IPS-15b (cell line): ENCODE measurements around the gene CTSV.
"Not testable (repeated sequence)": the region's sequence is repeated elsewhere in the genome, so short reads cannot be mapped to it uniquely, and the experiment has no call there.

ENCODE experiments used
- H3K27me3 ChIP-seq: one replicate; pipeline ENCODE4 v1.6.1; 2013; ENCODE audit warnings: low read length; ENCODE audit not compliant: control insufficient read depth, insufficient read depth
- H3K36me3 ChIP-seq: one replicate; pipeline ENCODE4 v1.6.1; 2013; ENCODE audit warnings: low read length; ENCODE audit not compliant: control insufficient read depth, insufficient read depth
- H3K4me1 ChIP-seq: one replicate; pipeline ENCODE4 v1.6.1; 2013; ENCODE audit warnings: mild to moderate bottlenecking, low read length; ENCODE audit not compliant: control insufficient read depth, insufficient read depth
- H3K4me3 ChIP-seq: one replicate; pipeline ENCODE4 v1.5.1; 2013; ENCODE audit warnings: low read depth, low read length
- H3K9ac ChIP-seq: one replicate; pipeline ENCODE4 v1.6.1; 2013; ENCODE audit warnings: low read depth, mild to moderate bottlenecking, low read length
- H3K9me3 ChIP-seq: one replicate; pipeline ENCODE4 v1.6.1; 2013; ENCODE audit warnings: mild to moderate bottlenecking, low read length; ENCODE audit not compliant: control insufficient read depth, insufficient read depth

CTSV gene

DNA sequence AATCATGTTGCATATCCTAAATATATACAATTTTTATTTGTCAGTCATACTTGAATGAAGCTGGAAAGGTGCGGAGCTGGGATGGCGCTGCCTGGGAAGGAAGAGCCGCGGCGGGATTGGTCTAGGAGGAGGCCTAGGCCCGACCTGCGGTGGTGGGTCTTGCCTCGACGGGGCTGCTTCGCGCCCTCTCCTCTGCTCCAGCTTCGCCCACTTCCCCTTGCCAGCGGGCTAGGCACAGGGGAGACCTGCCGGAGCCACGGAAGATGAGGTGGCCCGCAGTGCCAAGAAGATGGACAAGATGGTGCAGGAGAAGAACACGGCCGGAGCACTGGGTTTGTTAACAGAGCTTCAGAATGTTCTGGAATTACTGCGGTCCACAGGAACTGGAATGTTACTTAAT is 28.5 kb upstream of the CTSV start:
- Histone ChIP-seq H3K9me3 (no peaks in the 10 kb centered on the region), H3K36me3 (no peaks in the 10 kb centered on the region), H3K9ac (no peak overlapping the region), H3K4me1 (no peaks in the 10 kb centered on the region), H3K4me3 (no peak overlapping the region), H3K27me3 (no peaks in the 10 kb centered on the region)

DNA sequence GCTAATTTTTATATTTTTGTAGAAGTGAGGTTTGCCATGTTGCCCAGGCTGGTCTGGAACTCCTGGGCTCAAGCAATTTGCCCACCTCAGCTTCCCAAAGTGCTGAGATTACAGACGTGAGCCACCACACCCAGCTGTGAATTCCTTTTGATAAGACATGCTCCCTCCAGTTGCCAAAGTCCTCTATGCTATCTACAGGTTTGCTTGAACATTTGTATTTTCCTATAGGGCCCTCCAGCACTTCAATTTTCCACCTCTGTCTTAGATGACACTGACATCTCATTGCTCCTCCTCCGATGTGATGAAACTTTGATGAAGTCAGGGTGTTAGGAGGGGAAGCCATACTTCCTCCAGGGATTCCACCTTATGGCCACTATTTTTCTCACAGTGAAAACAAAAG is 25.2 kb upstream of the CTSV start:
- no peaks in the 10 kb centered on the region for H3K9me3 ChIP-seq
- no peaks in the 10 kb centered on the region for H3K36me3 ChIP-seq
- no peaks in the 10 kb centered on the region for H3K27me3 ChIP-seq
- H3K4me3 ChIP-seq, result no peak overlapping the region
- H3K9ac ChIP-seq, result no peak overlapping the region
- no peaks in the 10 kb centered on the region for H3K4me1 ChIP-seq

DNA sequence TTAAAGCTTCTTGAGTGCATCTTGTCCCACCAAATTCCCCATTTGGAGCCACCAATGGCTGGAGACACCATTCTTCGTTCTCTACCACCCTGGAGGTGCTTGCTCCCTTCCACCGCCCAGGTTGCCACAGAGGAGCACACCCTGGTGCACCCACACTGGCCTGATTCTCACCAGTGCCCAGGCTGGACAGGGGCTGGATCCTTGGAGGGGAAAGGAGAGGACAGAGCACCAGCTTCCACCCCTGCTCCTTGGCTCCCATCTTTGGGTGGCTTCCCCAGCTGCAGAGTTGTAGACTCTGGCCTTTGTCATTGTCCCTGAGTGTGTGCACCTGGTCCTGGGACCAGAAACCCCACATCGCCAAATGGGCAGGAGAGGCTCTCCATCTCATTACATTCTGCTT is 21.9 kb upstream of the CTSV start:
- Histone ChIP-seq H3K36me3 (no peaks in the 10 kb centered on the region), H3K9me3 (no peaks in the 10 kb centered on the region), H3K4me3 (no peak overlapping the region), H3K27me3 (no peaks in the 10 kb centered on the region), H3K9ac (no peak overlapping the region), H3K4me1 (no peaks in the 10 kb centered on the region)

DNA sequence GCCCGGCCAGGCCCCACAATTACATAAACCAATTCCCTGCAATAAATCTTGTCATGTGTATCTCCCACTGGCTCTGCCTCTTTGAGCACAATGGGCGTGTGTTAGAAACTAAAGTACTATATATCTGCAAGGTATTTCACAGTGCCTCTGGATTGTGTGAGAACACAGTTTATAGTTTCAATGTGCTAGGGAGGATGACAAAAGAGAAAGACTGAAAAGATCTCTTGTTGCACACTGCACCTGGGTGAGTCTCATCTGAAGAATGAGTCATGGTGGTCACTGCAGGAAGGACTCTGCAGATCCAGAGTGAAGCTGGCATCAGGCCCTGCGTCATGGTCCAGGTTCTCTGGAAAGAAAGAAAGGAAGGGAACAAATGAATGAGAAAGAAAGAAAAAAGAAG is 20.7 kb upstream of the CTSV start:
- H3K36me3 ChIP-seq, result no peaks in the 10 kb centered on the region
- H3K9me3 ChIP-seq, result no peaks in the 10 kb centered on the region
- H3K27me3 ChIP-seq, result no peaks in the 10 kb centered on the region
- no peak overlapping the region for H3K4me3 ChIP-seq
- no peaks in the 10 kb centered on the region for H3K4me1 ChIP-seq
- no peak overlapping the region for H3K9ac ChIP-seq

DNA sequence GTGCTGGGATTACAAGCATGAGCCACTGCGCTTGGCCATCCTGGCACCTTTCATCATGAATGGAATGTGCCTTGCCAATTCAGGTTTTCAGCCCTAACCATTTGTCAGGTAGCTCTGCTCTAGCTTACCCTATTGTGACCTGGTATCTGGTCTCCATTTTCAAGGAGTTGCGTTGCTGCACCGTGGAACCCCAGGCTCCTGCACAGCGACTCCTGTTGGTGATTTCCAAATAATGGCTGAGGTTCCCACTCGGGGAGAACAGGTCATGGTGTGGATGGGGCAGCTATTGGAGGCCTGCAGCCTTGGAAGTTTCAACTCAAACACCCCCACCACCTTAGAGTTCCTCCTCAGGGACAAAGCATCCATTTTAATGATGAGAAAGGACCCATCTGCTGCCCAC is 18.7 kb upstream of the CTSV start:
- H3K27me3 ChIP-seq, result no peaks in the 10 kb centered on the region
- no peak overlapping the region for H3K9ac ChIP-seq
- H3K36me3 ChIP-seq, result no peaks in the 10 kb centered on the region
- no peak overlapping the region for H3K4me3 ChIP-seq
- H3K9me3 ChIP-seq, result no peaks in the 10 kb centered on the region
- peaks cover 12% of the 10 kb centered on the region for H3K4me1 ChIP-seq

DNA sequence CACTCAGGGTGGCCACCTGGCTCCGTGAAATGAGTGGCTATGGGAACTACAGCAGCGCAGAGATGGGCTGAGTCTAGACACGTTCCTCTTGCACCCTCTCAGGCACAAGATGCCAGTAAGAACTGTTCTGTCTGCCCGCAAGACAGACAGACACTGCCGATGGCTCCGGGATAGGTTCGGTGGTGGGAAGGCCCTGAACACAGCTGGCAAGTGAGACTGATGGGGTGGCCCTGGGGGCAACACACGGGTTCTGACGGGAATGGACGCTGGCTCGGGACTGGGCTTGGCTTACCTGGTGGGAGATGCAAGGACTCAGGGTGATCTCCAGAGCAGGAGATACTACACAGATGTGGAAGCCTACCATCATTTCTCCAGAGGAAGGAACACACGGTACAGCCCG is 16.9 kb upstream of the CTSV start:
- not testable (repeated sequence) for H3K9me3 ChIP-seq, H3K36me3 ChIP-seq, H3K4me3 ChIP-seq, H3K27me3 ChIP-seq, H3K9ac ChIP-seq
- peaks cover 20% of the 10 kb centered on the region for H3K4me1 ChIP-seq

DNA sequence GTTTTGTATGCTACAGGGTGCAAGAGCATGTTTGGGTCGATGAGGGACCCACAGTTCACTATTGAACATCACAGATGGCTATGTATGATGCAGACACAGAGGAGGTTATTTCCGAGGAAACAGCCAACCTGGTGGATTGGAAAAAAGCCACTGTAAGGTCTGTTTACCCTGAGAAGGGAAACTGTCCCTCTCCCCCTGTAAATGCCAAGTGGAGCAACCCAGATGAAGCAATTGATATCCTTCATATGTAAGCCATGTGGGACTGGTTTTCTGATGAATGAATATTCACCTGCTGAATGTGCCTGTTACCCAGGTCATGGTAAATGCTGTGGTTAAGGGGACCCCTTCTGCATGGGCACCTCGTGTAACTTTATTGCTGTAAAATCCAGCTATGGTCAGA is 14.8 kb upstream of the CTSV start:
- H3K27me3 ChIP-seq, result no peaks in the 10 kb centered on the region
- no peak overlapping the region for H3K9ac ChIP-seq
- H3K9me3 ChIP-seq, result no peaks in the 10 kb centered on the region
- peaks cover 20% of the 10 kb centered on the region for H3K4me1 ChIP-seq
- H3K36me3 ChIP-seq, result no peaks in the 10 kb centered on the region
- no peak overlapping the region for H3K4me3 ChIP-seq

DNA sequence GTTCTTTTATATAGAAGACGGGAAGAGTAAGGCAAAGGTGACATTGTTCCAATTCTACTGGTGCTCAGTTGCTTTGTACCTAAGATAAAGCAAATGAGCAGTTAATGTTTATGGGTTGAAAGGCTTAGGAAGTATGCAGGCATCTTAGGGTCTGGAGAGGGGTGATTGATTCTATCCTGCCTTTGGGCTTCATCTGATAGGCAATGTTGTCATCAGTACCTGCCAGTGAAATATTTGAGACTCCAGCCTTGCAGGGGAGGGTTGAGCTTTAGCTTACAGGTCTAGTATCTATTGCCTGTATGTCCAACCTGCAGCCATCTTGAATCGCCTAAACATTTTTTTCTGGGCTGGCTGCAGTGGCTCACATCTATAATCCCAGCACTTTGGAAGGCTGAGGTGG is 13.8 kb upstream of the CTSV start:
- Histone ChIP-seq H3K36me3 (no peaks in the 10 kb centered on the region), H3K4me3 (no peak overlapping the region), H3K9me3 (no peaks in the 10 kb centered on the region), H3K27me3 (no peaks in the 10 kb centered on the region), H3K9ac (no peak overlapping the region), H3K4me1 (peaks cover 20% of the 10 kb centered on the region)

DNA sequence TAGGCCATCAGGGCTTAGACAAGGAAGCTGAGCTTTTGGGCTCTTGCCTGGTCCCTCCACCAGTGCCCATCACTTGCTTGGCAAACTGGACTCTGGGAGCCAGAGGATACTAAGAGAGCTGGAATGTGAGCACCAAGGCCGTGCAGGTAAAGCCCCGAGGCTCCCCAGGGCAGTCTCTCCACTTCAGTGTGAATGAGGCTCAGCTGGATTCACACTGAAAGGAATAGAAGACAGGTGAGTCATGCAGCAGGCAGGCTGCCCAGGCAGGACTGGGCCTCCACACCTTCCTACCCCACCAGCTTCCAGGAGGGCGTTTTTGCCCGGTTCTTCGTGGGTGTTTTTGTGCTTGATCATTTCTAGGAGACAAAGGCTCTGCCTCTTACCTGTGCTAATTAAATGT is 7.3 kb upstream of the CTSV start:
- Histone ChIP-seq H3K9ac (no peak overlapping the region), H3K27me3 (peaks cover 3% of the 10 kb centered on the region), H3K36me3 (no peaks in the 10 kb centered on the region), H3K9me3 (no peaks in the 10 kb centered on the region), H3K4me3 (no peak overlapping the region), H3K4me1 (peaks cover 6% of the 10 kb centered on the region)

DNA sequence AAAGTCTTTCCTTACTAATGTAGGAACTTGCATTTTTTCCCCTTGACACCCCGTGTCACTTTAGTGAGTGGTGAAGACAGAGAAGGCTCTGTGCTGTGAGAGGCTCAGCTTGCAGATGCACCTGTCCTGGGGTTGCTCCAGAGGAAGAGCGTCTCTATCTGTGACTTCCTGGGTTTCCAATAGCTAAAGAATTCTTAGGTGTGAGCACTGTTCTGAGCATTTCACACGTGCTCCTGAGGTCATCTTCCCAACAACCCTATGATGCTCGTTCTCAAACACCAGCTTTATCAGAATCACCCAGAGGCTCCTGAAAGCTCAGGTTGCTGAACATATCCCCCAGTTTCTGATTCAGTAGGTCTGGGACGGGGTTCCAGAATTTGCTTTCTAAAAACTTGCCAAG is 6.4 kb upstream of the CTSV start:
- H3K36me3 ChIP-seq, result no peaks in the 10 kb centered on the region
- peaks cover 3% of the 10 kb centered on the region for H3K27me3 ChIP-seq
- peaks cover 6% of the 10 kb centered on the region for H3K4me1 ChIP-seq
- no peak overlapping the region for H3K4me3 ChIP-seq
- H3K9me3 ChIP-seq, result no peaks in the 10 kb centered on the region
- no peak overlapping the region for H3K9ac ChIP-seq

DNA sequence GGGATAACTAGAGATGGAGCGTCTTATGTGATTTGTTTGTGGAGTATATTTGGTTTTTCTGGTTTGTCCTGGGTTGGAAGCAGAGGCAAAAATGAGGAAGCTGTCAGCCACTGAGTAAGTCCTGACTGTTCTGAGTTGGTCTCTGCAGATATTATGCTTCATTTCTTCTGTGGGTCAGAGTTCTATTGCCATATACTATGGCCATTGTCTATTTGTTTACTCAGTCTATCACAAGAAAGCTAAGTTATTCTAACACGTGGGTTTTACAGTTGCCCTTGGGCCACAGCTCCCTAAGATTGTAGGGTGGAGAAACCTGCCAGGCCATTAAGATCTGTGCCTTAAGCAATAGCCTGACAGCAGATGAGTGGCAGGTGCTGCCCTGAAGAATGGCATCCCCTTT is 3.0 kb upstream of the CTSV start:
- Histone ChIP-seq H3K9me3 (no peaks in the 10 kb centered on the region), H3K36me3 (peaks cover 2% of the 10 kb centered on the region), H3K4me3 (no peak overlapping the region), H3K27me3 (peaks cover 15% of the 10 kb centered on the region), H3K9ac (no peak overlapping the region), H3K4me1 (peaks cover 8% of the 10 kb centered on the region)

DNA sequence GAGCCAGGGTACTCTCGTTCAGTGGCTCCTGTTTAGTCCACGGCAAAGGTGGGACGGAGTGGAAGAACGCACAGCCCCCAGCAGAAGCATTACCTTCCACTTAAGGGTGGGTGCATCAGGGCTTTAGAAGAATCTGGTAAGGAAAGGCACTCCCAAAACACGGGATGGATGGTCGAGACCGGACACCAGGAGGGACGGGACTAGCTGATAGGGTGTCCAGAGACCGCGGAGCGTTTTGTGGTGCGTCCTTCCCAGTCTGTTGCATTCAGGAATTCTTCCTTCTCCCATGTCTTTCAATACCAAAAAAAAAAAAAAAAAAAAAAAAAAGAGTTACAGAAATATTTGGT is 545 bp upstream of the CTSV start:
- Histone ChIP-seq H3K36me3 (peaks cover 2% of the 10 kb centered on the region), H3K4me3 (peak overlapping the region; percentile 87), H3K27me3 (peaks cover 15% of the 10 kb centered on the region), H3K4me1 (peaks cover 3% of the 10 kb centered on the region), H3K9ac (peak overlapping the region; percentile 83), H3K9me3 (no peaks in the 10 kb centered on the region)

DNA sequence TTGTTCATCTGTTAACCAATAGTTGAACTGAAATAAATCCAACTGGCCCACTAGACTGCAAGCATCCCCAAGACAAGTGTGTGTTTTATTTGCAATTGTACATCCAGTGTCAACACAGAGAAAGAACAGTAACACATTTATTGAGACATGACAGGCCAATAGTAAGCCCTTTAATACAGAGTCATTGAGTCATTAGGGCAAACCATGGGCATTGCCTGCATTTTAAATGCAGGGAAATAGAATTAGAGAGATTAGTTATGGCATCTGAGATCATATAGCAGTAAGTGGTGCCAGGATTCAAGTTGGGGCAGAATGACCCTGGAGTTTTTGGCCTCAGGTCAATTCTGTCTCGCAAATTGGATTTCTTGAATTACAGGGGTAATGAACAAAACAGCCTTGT is 15.4 kb downstream of the CTSV start:
- not testable (repeated sequence) for H3K4me3 ChIP-seq, H3K27me3 ChIP-seq, H3K4me1 ChIP-seq, H3K9me3 ChIP-seq, H3K9ac ChIP-seq, H3K36me3 ChIP-seq
